K562 (cell line): ENCODE measurements around the gene C17orf75. TPM values are rescaled to one million over a fixed set of nuclear protein-coding genes. Genes with fewer than 3 reads are reported as not detected.

Source experiments
- BCL6 ChIP-seq: fragments of 250-450 bp; sonication (Bioruptor Pico); IDR thresholded peaks from 2 replicates; pipeline ENCODE4 v1.4.0; 2020
- BDP1 ChIP-seq: IDR thresholded peaks from 3 replicates; pipeline ENCODE4 v1.6.1; 2011; ENCODE audit not compliant: insufficient read length, insufficient read depth
- ETS2 ChIP-seq: IDR thresholded peaks from 2 replicates; pipeline ENCODE4 v1.6.1; 2016; ENCODE audit warnings: borderline replicate concordance, missing genetic modification characterization, mild to moderate bottlenecking, moderate library complexity, missing compliant biosample characterization; ENCODE audit not compliant: poor library complexity, severe bottlenecking
- FOXJ2 ChIP-seq: fragments of 200-800 bp; sonication (Bioruptor generic); IDR thresholded peaks from 2 replicates; pipeline ENCODE4 v1.6.1; 2016; ENCODE audit warnings: missing genetic modification characterization, missing compliant biosample characterization
- GTF2E2 ChIP-seq: fragments of 200-800 bp; sonication (Bioruptor generic); IDR thresholded peaks from 2 replicates; pipeline ENCODE4 v1.6.1; 2016; ENCODE audit warnings: missing genetic modification characterization, missing compliant biosample characterization
- ILK ChIP-seq: fragments of 450-650 bp; IDR thresholded peaks from 2 replicates; pipeline ENCODE4 v1.6.1; 2016; ENCODE audit warnings: missing genetic modification characterization, low read depth, mild to moderate bottlenecking, missing compliant biosample characterization, moderate library complexity, borderline replicate concordance
- RBM17 ChIP-seq: fragments of 200-400 bp; formaldehyde crosslinking; IDR thresholded peaks from 2 replicates; pipeline ENCODE4 v1.6.1; 2017; ENCODE audit warnings: low read depth, mild to moderate bottlenecking, low read length, borderline replicate concordance
- ZNF253 ChIP-seq: fragments of 250-450 bp; sonication (Bioruptor Pico); conservative IDR thresholded peaks from 2 replicates; pipeline ENCODE4 v1.6.1; 2021; ENCODE audit warnings: mild to moderate bottlenecking
- polyA plus RNA-seq, 8 experiments: library from polyadenylated mRNA; depleted of rRNA in 4 of 8; stranded (reverse) in 5 of 8; unstranded in 3 of 8; fragments of >200 nt; fragmentation: Nextera tagmentation in 2 of 8; fragmentation: Illumina TruSeq in 1 of 8; extraction: Ambion mirVana in 2 of 8; extraction: Trizol in 1 of 8; gene quantifications; 2 replicates each; pipeline versions ENCODE4 v1.2.1 to v1.2.3, GENCODE V29; 2011 to 2014; ENCODE audit warnings: inconsistent platforms in 1 of 8, missing spikeins in 1 of 8
- total RNA-seq, 7 experiments: library from RNA; depleted of rRNA in 6 of 7; stranded (reverse); fragments of >200 nt in 6 of 7; fragmentation: Illumina TruSeq in 2 of 7; extraction: Trizol in 2 of 7; gene quantifications; 2 replicates each; pipeline versions ENCODE4 v1.2.1 to v1.2.3, GENCODE V29; 2011 to 2021; ENCODE audit warnings: low replicate concordance in 1 of 7
- TF ChIP-seq, protein P1 (sequence below): fragments of 250-450 bp; sonication (Bioruptor Pico); IDR thresholded peaks from 2 replicates; pipeline ENCODE4 v1.4.0; 2020; ENCODE audit warnings: mild to moderate bottlenecking
- TF ChIP-seq, protein P2 (sequence below), 2 experiments: fragments of 450-650 bp in 1 of 2; IDR thresholded peaks; 2 replicates each; pipeline ENCODE4 v1.6.1; 2011 to 2017; ENCODE audit warnings: low read depth in 2 of 2, antibody characterized with exemption in 1 of 2, borderline replicate concordance in 1 of 2, low read length in 1 of 2, mild to moderate bottlenecking in 1 of 2, mixed read lengths in 1 of 2; ENCODE audit not compliant: control insufficient read depth in 1 of 2
- TF ChIP-seq, protein P3 (sequence below): IDR thresholded peaks from 2 replicates; pipeline ENCODE4 v1.6.1; 2016; ENCODE audit warnings: missing genetic modification characterization, missing compliant biosample characterization
- TF ChIP-seq, protein P4 (sequence below): sonication (generic); formaldehyde crosslinking; IDR thresholded peaks from 2 replicates; pipeline ENCODE4 v1.8.1; 2022; ENCODE audit warnings: missing genetic modification reagents
- TF ChIP-seq, protein P5 (sequence below): IDR thresholded peaks from 2 replicates; pipeline ENCODE4 v1.6.1; 2014; ENCODE audit warnings: antibody characterized with exemption
- TF ChIP-seq, protein P6 (sequence below): IDR thresholded peaks from 2 replicates; pipeline ENCODE4 v1.6.1; 2011; ENCODE audit warnings: borderline replicate concordance, low read depth, mild to moderate bottlenecking, moderate library complexity, low read length; ENCODE audit not compliant: insufficient read depth, poor library complexity, severe bottlenecking

The C17orf75 gene
- total and polyA plus RNA-seq, 9 of the 15 experiments (the other 6 are each of a cell fraction or from before 2014, with no cell fraction given), result 15.5 to 55.7 (median 18.5) TPM

DNA sequence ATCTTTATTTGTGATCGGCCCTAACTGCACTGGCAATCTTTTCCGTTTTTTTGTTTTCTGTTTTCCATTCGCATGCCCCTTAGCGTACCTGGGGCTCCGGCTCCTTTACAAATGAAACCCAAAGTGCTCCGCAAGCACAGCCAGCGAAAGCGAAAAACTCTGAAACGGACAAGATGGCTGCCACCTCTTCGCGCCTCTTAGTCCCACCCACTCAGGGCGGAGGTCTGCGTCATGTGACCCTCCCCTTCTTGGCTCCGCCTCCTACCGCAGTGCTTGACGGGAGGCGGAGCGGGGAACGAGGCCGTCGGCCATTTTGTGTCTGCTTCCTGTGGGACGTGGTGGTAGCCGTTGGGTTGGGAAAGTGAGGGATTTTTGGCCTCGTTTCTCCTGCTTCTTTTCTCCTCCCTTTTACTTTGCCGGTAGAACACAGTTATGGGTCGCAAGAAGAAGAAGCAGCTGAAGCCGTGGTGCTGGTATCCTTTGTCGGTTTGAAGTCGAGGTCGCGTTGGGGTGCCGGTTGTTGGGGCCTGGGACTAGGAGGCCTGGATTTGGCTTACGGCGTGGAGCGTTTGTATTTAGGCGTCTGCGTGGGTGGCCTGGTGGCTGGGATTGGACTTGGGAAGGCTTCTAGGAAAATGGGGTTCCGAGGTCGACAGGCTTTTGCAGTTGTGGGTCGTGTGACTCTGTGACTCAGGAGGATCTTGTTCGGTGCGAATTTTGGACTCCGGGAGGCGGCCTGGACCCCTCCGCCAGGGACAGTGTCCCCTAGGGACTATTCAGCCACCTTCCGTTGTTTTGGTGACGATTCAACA is 8.1 kb upstream of the C17orf75 start, which contains the start of gene ZNF207 (continued):
- TF ChIP-seq, protein P1, sequence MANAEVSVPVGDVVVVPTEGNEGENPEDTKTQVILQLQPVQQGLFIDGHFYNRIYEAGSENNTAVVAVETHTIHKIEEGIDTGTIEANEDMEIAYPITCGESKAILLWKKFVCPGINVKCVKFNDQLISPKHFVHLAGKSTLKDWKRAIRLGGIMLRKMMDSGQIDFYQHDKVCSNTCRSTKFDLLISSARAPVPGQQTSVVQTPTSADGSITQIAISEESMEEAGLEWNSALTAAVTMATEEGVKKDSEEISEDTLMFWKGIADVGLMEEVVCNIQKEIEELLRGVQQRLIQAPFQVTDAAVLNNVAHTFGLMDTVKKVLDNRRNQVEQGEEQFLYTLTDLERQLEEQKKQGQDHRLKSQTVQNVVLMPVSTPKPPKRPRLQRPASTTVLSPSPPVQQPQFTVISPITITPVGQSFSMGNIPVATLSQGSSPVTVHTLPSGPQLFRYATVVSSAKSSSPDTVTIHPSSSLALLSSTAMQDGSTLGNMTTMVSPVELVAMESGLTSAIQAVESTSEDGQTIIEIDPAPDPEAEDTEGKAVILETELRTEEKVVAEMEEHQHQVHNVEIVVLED (CRISPR knock-in tag), result no peak; the same call in 1 of the 2 replicates
- peak; percentile 82 for TF ChIP-seq GTF2E2 (tag)
- TF ChIP-seq, protein P2, sequence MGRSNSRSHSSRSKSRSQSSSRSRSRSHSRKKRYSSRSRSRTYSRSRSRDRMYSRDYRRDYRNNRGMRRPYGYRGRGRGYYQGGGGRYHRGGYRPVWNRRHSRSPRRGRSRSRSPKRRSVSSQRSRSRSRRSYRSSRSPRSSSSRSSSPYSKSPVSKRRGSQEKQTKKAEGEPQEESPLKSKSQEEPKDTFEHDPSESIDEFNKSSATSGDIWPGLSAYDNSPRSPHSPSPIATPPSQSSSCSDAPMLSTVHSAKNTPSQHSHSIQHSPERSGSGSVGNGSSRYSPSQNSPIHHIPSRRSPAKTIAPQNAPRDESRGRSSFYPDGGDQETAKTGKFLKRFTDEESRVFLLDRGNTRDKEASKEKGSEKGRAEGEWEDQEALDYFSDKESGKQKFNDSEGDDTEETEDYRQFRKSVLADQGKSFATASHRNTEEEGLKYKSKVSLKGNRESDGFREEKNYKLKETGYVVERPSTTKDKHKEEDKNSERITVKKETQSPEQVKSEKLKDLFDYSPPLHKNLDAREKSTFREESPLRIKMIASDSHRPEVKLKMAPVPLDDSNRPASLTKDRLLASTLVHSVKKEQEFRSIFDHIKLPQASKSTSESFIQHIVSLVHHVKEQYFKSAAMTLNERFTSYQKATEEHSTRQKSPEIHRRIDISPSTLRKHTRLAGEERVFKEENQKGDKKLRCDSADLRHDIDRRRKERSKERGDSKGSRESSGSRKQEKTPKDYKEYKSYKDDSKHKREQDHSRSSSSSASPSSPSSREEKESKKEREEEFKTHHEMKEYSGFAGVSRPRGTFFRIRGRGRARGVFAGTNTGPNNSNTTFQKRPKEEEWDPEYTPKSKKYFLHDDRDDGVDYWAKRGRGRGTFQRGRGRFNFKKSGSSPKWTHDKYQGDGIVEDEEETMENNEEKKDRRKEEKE (IDR thresholded peaks at IDR 0.05; ENCODE audit: borderline replicate concordance in 1 of 2, control insufficient read depth in 1 of 2, low read depth in 2 of 2, low read length in 1 of 2), result 0 out of 4 replicates have a peak, but pooled peaks of 1 of the 2 experiments have one; percentile 20
- no peak for TF ChIP-seq ETS2
- no peak for TF ChIP-seq FOXJ2 (tag)
- TF ChIP-seq, protein P3, sequence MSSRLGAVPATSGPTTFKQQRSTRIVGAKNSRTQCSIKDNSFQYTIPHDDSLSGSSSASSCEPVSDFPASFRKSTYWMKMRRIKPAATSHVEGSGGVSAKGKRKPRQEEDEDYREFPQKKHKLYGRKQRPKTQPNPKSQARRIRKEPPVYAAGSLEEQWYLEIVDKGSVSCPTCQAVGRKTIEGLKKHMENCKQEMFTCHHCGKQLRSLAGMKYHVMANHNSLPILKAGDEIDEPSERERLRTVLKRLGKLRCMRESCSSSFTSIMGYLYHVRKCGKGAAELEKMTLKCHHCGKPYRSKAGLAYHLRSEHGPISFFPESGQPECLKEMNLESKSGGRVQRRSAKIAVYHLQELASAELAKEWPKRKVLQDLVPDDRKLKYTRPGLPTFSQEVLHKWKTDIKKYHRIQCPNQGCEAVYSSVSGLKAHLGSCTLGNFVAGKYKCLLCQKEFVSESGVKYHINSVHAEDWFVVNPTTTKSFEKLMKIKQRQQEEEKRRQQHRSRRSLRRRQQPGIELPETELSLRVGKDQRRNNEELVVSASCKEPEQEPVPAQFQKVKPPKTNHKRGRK (tag), result no peak
- TF ChIP-seq, protein P4, sequence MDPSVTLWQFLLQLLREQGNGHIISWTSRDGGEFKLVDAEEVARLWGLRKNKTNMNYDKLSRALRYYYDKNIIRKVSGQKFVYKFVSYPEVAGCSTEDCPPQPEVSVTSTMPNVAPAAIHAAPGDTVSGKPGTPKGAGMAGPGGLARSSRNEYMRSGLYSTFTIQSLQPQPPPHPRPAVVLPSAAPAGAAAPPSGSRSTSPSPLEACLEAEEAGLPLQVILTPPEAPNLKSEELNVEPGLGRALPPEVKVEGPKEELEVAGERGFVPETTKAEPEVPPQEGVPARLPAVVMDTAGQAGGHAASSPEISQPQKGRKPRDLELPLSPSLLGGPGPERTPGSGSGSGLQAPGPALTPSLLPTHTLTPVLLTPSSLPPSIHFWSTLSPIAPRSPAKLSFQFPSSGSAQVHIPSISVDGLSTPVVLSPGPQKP (CRISPR knock-in tag), result no peak
- TF ChIP-seq, protein P5, sequence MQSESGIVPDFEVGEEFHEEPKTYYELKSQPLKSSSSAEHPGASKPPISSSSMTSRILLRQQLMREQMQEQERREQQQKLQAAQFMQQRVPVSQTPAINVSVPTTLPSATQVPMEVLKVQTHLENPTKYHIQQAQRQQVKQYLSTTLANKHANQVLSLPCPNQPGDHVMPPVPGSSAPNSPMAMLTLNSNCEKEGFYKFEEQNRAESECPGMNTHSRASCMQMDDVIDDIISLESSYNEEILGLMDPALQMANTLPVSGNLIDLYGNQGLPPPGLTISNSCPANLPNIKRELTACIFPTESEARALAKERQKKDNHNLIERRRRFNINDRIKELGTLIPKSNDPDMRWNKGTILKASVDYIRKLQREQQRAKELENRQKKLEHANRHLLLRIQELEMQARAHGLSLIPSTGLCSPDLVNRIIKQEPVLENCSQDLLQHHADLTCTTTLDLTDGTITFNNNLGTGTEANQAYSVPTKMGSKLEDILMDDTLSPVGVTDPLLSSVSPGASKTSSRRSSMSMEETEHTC, result peak; percentile 65; the same call in 1 of the 2 replicates
- no peak for TF ChIP-seq RBM17
- TF ChIP-seq, protein P6, sequence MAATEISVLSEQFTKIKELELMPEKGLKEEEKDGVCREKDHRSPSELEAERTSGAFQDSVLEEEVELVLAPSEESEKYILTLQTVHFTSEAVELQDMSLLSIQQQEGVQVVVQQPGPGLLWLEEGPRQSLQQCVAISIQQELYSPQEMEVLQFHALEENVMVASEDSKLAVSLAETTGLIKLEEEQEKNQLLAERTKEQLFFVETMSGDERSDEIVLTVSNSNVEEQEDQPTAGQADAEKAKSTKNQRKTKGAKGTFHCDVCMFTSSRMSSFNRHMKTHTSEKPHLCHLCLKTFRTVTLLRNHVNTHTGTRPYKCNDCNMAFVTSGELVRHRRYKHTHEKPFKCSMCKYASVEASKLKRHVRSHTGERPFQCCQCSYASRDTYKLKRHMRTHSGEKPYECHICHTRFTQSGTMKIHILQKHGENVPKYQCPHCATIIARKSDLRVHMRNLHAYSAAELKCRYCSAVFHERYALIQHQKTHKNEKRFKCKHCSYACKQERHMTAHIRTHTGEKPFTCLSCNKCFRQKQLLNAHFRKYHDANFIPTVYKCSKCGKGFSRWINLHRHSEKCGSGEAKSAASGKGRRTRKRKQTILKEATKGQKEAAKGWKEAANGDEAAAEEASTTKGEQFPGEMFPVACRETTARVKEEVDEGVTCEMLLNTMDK, result no peak
- no peak for TF ChIP-seq ZNF253
- no peak for TF ChIP-seq BCL6 (CRISPR knock-in tag)
- TF ChIP-seq BDP1, result no peak
- no peak for TF ChIP-seq ILK (tag)
